Uterus (tissue), 2 donors: ENCODE data around the gene STUM.

ENCODE experiments used
- POLR2A ChIP-seq, 2 donors: fragments of 450-650 bp; IDR thresholded peaks; one replicate each; pipeline ENCODE4 v1.6.1; 2016; ENCODE audit warnings: antibody characterized with exemption in 2 of 2, mild to moderate bottlenecking in 1 of 2, moderate library complexity in 1 of 2
- TF ChIP-seq, protein P1 (sequence below), 4 experiments: fragments of 200-600 bp in 2 of 4; fragments of 450-650 bp in 2 of 4; sonication (generic) in 2 of 4; IDR thresholded peaks; one replicate each; pipeline ENCODE4 v1.5.1; 2016 to 2019; ENCODE audit warnings: antibody characterized with exemption in 4 of 4, mild to moderate bottlenecking in 2 of 4, moderate library complexity in 1 of 4

GRCh38 chr1:226611301-226611700 is 62.7 kb downstream of the STUM start:
- TF ChIP-seq, protein P1, sequence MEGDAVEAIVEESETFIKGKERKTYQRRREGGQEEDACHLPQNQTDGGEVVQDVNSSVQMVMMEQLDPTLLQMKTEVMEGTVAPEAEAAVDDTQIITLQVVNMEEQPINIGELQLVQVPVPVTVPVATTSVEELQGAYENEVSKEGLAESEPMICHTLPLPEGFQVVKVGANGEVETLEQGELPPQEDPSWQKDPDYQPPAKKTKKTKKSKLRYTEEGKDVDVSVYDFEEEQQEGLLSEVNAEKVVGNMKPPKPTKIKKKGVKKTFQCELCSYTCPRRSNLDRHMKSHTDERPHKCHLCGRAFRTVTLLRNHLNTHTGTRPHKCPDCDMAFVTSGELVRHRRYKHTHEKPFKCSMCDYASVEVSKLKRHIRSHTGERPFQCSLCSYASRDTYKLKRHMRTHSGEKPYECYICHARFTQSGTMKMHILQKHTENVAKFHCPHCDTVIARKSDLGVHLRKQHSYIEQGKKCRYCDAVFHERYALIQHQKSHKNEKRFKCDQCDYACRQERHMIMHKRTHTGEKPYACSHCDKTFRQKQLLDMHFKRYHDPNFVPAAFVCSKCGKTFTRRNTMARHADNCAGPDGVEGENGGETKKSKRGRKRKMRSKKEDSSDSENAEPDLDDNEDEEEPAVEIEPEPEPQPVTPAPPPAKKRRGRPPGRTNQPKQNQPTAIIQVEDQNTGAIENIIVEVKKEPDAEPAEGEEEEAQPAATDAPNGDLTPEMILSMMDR (IDR thresholded peaks at IDR 0.05), result no peak
- TF ChIP-seq POLR2A (IDR thresholded peaks at IDR 0.05), result no peak
